Left lung (tissue), 10 donors: Measurements from ENCODE around the gene RFC1. TPM values are rescaled to one million over a fixed set of nuclear protein-coding genes. Genes with fewer than 3 reads are reported as not detected.
"Not testable (repeated sequence)": the region's sequence is repeated elsewhere in the genome, so short reads cannot be mapped to it uniquely, and the experiment has no call there.

Experiments used
- ATAC-seq: fragments of 200-7000 bp; cut with Tn5 transposase; one replicate; pipeline ENCODE4 v1.9.1; 2020; ENCODE audit warnings: moderate library complexity
- DNase-seq, 4 donors: peaks; one replicate each; pipeline ENCODE4 v3.0.0-alpha.2; 2013 to 2020
- H3K27ac ChIP-seq, 2 donors: fragments of 200-600 bp; sonication (generic) in 1 of 2; one replicate each; pipeline versions ENCODE4 v1.5.0 to v1.8.0; 2020 to 2021
- H3K27me3 ChIP-seq, 2 donors: fragments of 200-600 bp; sonication (generic) in 1 of 2; one replicate each; pipeline versions ENCODE4 v1.5.0 to v1.8.0; 2020 to 2021
- H3K36me3 ChIP-seq, 2 donors: fragments of 200-600 bp; sonication (generic) in 1 of 2; one replicate each; pipeline versions ENCODE4 v1.5.0 to v1.8.0; 2020 to 2021
- H3K4me1 ChIP-seq, 2 donors: fragments of 200-600 bp; one replicate each; pipeline ENCODE4 v1.8.0; 2021
- H3K4me3 ChIP-seq, 2 donors: fragments of 200-600 bp; sonication (generic) in 1 of 2; one replicate each; pipeline versions ENCODE4 v1.5.0 to v1.8.0; 2020 to 2021; ENCODE audit warnings: mild to moderate bottlenecking in 1 of 2
- H3K9me3 ChIP-seq, 2 donors: fragments of 200-600 bp; sonication (generic) in 1 of 2; one replicate each; pipeline versions ENCODE4 v1.5.0 to v1.8.0; 2020 to 2021
- CTCF ChIP-seq, 2 donors: fragments of 200-600 bp; sonication (generic) in 1 of 2; IDR thresholded peaks; one replicate each; pipeline versions ENCODE4 v1.5.0 to v1.8.0; 2021; ENCODE audit warnings: antibody characterized with exemption in 2 of 2
- intact Hi-C, 2 donors: fragments of 100-400 bp; cut with DNase I; formaldehyde crosslinking; loops; one replicate each; pipeline versions ENCODE4 v1.11.2 to v1.14.2; 2022
- polyA plus RNA-seq, 6 donors: library from polyadenylated mRNA; unstranded; fragments of 120-200 nt; gene quantifications; one replicate each; pipeline ENCODE4 v1.2.1, GENCODE V29; 2013; ENCODE audit not compliant: insufficient read length in 6 of 6
- total RNA-seq, 2 donors: library from RNA; stranded (reverse); fragmentation: NEBNext Ultra II Directional; extraction: Animal tissue kit (Norgen Biotek cat#: 25700); gene quantifications; one replicate each; pipeline ENCODE4 v1.2.1, GENCODE V29; 2021
- donor health status: DM: no; HTN: yes; CAD: no.
- donor health status: DM: no; HTN: no; CAD: no.

The RFC1 gene
- total and polyA plus RNA-seq, 8 donors, result 40.8 to 82.4 (median 71.1) TPM

DNA sequence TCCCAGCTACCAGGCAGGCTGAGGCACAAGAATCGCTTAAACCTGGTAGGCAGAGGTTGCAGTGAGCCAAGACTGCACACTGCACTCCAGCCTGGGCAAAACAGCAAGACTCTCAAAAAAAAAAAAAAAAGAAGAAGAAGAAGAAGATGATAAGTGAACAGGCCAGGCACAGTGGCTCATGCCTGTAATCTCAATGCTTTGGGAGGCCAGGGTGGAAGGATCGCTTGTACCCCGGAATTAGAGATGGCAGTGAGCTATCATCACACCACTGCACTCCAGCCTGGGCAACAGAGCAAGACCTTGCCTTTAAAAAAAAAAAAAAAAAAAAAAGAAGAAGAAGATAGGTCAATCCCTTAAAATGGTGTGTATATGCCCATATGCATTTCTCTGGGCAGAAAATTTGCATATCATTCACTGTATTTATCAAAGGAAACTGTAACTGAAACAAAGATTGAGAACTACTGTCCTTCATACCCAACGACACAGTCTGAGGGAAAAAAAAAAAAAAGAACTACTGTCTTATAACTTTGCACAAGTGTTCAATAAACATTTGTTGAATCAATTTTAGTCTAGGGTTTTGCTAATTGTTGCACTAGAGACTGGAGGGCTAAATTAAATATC is 2.3 kb downstream of the RFC1 start:
- ATAC-seq (no peak), DNase-seq (no peak)
- Histone ChIP-seq H3K27ac (no peak overlapping the region), H3K4me3 (no peak overlapping the region), H3K36me3 (no peaks in the 10 kb centered on the region), H3K9me3 (no peaks in the 10 kb centered on the region), H3K27me3 (no peaks in the 10 kb centered on the region), H3K4me1 (peaks cover 4 to 35% of the 10 kb centered on the region in 2 donors)
- intact Hi-C loops, result no loop called here
- no peak for TF ChIP-seq CTCF (IDR thresholded peaks at IDR 0.05)

DNA sequence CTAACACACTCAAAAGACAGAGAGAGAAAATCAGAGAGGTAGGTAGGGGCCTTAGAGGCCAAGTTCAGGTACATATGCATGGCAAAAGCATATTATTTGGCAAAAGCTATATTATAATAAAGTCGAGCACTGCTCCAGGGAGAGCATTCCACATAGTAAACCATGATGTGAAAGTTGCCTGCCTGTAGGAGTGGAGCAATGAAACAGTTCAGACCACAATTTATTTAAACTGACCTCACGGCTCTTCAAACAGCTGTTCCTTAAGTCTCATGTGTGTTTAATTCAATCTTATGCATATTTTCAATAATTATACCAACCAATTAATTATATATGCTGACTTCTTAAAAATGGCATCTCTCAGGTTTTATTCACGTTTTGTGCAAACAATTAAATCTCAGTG is 3.3 kb downstream of the RFC1 start:
- DNase-seq, result no peak
- Histone ChIP-seq H3K36me3 (no peaks in the 10 kb centered on the region), H3K4me1 (peaks cover 4 to 35% of the 10 kb centered on the region in 2 donors), H3K27ac (no peak overlapping the region), H3K27me3 (no peaks in the 10 kb centered on the region), H3K4me3 (no peak overlapping the region), H3K9me3 (no peaks in the 10 kb centered on the region)
- TF ChIP-seq CTCF (IDR thresholded peaks at IDR 0.05), result no peak
- intact Hi-C loops, result no loop called here
- ATAC-seq, result no peak

- H3K27me3 ChIP-seq, H3K9me3 ChIP-seq, ATAC-seq, H3K4me3 ChIP-seq, H3K36me3 ChIP-seq, intact Hi-C loops, DNase-seq, H3K27ac ChIP-seq: not testable (repeated sequence)
- H3K4me1 ChIP-seq, result peaks cover 9 to 42% of the 10 kb centered on the region in 2 donors
These were observed 5.6 kb downstream of the RFC1 start for GRCh38 chr4:39360611-39361010.

DNA sequence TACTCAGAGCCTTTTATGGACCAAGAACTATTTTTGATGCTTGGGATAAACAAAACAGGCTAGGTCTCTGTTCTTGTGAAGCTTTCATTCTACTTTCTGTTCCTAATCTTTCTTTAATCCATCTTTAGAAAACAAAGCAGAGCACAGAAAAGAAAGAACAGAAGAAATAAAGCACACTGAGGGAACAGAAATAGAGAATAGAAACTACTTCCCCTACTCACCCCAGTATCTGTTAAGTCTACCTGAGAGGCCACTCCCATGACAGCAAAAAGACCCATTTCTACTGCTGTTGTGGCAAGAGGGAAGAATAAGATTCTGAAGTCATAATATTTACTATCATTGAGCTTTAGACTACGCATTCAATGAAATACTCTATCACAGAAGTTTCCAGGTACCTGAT is 9.2 kb downstream of the RFC1 start:
- peak overlapping the region in 1 of 2 donors; percentile 10 for H3K27ac ChIP-seq
- TF ChIP-seq CTCF (IDR thresholded peaks at IDR 0.05), result no peak
- no peaks in the 10 kb centered on the region for H3K36me3 ChIP-seq
- ATAC-seq (no peak), DNase-seq (no peak)
- intact Hi-C loops, result no loop called here
- no peaks in the 10 kb centered on the region for H3K27me3 ChIP-seq
- H3K9me3 ChIP-seq, result no peaks in the 10 kb centered on the region
- H3K4me3 ChIP-seq, result no peak overlapping the region
- peaks cover 5 to 33% of the 10 kb centered on the region in 2 donors for H3K4me1 ChIP-seq

GRCh38 chr4:39354254-39354552 is 12.0 kb downstream of the RFC1 start:
- intact Hi-C loops, result no loop called here
- Histone ChIP-seq H3K9me3 (no peaks in the 10 kb centered on the region), H3K4me1 (peaks cover 5 to 30% of the 10 kb centered on the region in 2 donors), H3K36me3 (peaks cover 0 to 15% of the 10 kb centered on the region in 2 donors), H3K27me3 (no peaks in the 10 kb centered on the region), H3K4me3 (peak overlapping the region in 1 of 2 donors; percentile 23), H3K27ac (peak overlapping the region; percentile 87)
- no peak for TF ChIP-seq CTCF (IDR thresholded peaks at IDR 0.05)
- ATAC-seq, result peak; percentile 48
- DNase-seq, result no peak
